HG03280 (cell line): ENCODE data around the gene SHROOM2.
"Not testable (repeated sequence)": the region's sequence is repeated elsewhere in the genome, so short reads cannot be mapped to it uniquely, and the experiment has no call there.

Source experiments
- ATAC-seq: cut with Tn5 transposase; IDR thresholded peaks from one replicate; pipeline ENCODE4 v1.9.1; 2021; ENCODE audit warnings: mild to moderate bottlenecking, moderate library complexity; ENCODE audit not compliant: unreplicated experiment

The SHROOM2 gene

GRCh38 chrX:9785944-9786797 lies at the start of gene SHROOM2:
Gene SHROOM2, plus strand, starts transcription at chrX:9786429. Its CDS starts 117 bp downstream, at chrX:9786546.
- no peak for ATAC-seq

- no peak for ATAC-seq
Measured at GRCh38 chrX:9737363-9737762, 48.9 kb upstream of the SHROOM2 start.

DNA sequence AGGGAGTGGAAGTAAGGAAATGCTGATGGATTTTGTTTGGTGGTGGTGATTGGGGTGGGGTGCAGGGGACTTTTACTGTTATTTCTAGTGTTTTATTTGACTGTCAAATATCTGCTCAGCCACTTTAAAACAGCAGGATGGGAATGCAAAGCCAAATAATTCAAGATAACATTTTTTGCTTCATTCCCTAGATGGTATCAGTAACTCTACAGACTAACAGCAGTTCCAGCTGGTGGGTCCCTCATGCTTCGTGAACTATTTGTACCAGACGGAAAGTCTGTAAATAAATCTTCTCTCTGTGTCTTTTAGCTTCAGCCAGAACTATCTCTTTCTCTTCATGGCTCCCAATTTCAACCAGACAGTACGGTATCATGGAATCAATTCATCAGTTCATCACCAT lies 48.1 kb upstream of the SHROOM2 start:
- ATAC-seq, result no peak

- ATAC-seq, result no peak
Measured at GRCh38 chrX:9739130-9739529, 47.1 kb upstream of the SHROOM2 start.

DNA sequence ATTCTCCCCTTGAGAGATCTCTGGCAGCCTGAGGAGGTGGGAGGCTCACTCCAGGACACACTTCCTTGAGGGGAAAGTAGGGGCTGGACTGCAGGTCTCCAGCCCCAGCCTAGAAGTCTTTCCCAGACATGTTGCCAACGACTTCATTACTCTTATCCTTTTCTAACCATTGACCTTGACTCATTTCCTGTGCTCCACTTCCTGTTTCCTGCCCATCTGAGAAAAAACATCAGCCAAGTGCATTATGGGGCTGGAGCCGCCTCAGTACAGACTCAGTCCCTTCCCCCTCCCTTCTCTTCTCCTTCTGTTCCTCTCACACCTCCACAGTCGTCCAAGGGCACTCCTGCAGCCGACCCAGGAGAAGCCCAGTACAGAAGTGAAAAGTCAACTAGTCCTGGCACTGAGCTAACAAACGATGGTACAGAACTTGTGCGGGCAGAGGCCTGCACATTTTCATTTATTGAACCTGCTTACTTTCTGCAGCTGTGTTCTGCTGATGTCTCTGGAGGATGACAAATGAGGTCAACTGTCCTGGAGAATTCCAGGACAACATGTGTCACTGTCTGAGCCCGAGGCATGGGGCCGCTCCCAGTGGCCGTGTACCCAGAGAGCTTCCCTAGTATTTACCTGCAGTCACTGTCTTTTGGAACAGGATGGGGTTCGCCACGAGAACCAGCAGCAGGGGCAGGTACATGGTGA lies 40.7 kb upstream of the SHROOM2 start:
- ATAC-seq, result no peak

DNA sequence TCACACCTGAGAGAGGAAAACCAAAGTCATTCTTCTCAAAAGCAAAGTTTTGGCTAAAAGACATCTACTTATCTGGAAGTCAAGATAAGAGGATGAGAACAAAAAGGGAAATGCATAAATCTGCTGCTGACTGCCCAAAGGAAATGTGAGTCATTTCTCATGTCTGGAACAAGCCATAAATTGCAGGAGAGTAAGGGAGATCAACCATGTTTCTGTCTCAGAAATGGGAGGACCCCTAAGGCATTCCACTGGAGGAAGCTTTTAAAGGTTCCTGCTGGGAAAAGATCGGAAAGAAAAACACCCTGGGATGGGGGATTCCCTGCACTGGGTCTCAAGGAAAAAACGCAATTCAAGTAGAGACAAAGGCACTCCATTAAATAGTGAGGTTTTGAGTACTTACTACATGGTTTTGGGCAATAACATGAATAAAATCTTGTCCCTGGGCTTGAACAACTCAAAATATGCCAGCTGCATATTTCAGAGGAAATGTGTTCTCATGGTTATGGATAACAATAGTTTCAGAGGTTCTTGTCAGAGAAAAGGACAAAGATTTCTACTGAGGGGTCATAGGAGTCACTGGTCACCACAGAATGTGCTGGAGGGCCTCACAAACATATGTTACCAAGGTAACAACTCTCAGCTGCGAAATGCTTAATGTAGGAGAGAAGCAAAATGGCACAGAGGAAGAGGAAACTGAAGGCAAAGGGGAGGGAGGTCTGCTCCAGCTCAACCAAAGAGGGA lies 39.9 kb upstream of the SHROOM2 start:
- no peak for ATAC-seq

DNA sequence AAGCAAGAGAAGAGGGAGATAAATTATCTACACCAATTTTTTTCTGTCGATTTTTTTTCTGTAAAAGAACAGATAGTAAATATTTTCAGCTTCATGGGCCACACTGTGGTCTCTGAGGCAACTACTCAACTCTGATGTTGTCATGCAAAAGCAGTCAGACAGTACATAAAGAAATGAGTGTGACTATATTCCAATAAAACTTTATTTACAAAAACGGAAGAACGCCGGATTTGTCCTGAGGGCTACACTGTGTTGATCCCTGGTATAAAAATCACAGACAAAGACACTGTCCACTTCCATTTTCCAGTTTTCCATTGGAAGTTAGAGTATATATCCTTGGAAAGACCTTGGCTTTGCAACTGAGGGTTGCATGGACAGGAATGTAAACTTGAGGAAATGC lies 38.6 kb upstream of the SHROOM2 start:
- ATAC-seq, result no peak

- ATAC-seq, result no peak
Measured at GRCh38 chrX:9749146-9749692, 37.0 kb upstream of the SHROOM2 start.

DNA sequence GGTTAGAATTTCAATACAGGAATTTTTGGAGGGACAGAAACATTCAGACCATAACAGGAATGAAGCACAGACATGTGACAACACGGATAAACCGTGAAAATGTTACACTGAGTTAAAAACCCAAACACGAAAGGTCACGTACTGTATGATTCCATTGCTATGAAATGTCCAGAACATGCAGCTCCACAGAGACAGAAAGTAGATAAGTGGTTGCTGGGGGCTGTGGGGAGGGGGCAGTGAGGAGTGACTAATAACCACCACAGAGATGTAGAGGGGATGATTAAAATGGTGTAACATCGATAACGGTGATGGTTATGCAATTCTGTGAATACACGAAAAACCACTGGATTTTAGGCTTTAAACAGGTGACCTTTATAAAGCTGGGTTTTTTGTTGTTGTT lies 28.9 kb upstream of the SHROOM2 start:
- no peak for ATAC-seq

GRCh38 chrX:9758021-9758638 lies 28.1 kb upstream of the SHROOM2 start:
- no peak for ATAC-seq

- ATAC-seq, result no peak
Measured at GRCh38 chrX:9759337-9759736, 26.9 kb upstream of the SHROOM2 start.

- no peak for ATAC-seq
Measured at GRCh38 chrX:9765072-9765736, 21.0 kb upstream of the SHROOM2 start.

DNA sequence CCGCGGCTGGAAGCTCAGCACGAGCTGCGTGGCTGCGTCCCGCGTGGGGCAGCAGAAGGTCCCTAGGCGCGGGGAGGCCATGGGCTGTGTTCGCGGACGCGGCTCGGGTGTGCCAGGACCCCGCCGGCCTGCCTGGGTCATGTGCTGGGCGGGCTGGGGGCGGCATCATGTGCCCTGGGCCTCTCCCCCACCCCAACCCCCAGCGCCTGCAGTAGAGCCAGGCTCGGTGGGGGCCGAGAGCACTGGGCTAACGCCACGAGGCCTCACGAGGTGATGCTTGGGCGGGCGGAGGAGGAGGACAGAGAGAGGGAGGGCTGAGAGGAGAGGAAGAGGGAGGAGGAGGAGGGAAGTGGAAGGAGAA lies 20.5 kb upstream of the SHROOM2 start, which contains the start of gene GPR143:
Gene GPR143, minus strand, starts transcription at position 111 of the 361 bp plus-strand sequence. Its CDS starts 30 bp downstream, at position 81.
- ATAC-seq, result no peak

- no peak for ATAC-seq
Measured at GRCh38 chrX:9767375-9767774, 18.9 kb upstream of the SHROOM2 start.

DNA sequence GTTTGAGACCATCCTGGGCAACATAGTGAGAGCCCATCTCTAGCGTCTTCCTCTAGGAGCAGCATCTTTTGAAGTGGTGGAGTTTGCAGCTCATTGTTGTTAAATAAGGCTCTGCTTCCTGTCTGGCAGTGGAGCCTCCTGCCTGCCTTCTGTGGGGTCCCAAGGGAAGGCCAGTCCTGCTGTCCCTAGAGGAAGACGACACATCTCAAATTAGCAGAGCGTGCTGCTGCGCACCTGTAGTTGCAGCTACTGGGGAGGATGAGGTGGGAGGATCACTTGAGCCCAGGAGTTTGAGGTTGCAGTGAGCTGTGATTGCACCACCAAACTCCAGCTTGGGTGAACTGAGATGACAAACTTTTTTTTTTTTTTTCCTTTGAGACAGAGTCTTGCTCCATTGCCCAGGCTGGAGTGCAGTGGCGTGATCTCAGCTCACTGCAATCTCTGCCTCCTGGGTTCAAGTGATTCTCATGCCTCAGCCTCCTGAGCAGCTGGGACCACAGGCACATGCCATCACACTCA lies 17.8 kb upstream of the SHROOM2 start:
- not testable (repeated sequence) for ATAC-seq

DNA sequence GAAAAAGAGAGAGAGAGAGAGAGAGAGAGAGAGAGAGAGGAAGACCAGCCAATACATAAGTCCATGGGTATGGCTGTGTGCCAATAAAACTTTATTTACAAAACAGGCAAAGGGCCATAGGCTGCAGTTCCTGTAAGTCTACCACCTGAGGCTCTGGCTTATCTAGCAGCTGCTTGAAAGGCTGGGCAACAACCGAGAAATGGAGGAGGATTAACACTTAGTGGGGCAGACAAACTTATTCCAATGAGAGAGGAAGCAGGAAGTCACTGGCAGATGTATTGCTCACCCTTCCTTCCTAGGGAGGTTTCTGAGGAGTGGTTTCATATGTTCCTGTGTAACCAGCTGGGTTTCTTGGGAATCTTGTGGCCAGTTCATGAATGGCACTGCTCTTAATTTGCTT lies 15.9 kb upstream of the SHROOM2 start:
- ATAC-seq, result no peak

DNA sequence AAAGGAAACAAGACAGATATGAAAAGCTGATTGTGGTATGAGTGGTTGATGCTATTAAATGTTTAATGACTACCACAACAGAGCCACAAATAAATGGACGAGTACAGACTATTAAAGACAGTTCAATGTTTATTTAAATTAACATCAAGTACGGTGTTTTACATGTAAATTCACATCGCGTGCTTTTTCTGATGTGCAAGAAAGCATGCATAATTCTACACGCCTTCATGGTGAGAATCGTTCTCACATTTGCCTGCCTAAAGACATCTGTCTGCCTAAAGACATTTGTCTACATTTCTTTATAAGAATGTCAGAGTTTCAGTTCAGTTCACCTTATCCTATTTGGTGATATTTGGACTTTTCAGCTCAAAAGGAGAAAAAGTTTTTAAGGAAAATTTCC lies 13.3 kb upstream of the SHROOM2 start:
- no peak for ATAC-seq

DNA sequence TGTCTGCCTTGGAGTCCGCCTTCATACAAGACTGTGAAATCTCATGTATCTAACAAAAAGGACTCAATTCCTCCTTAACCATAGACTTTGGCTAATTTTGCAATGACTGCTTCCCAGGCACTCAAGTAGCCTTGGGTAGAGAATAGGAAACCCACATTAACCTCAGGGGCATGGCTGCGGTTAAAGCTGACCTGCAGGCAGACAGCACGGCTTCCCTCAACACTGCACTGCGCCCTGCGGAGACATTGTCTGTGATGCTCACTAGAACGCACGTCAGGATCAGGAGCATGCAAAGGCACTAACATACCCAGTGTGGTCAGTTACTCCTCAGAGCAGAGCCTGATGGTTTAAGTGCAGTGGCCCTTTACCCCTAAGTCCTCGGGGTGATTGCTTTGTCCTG lies 10.3 kb upstream of the SHROOM2 start:
- ATAC-seq, result no peak

GRCh38 chrX:9781941-9782340 lies 4.3 kb upstream of the SHROOM2 start:
- no peak for ATAC-seq

GRCh38 chrX:9784332-9784731 lies 1.9 kb upstream of the SHROOM2 start:
- no peak for ATAC-seq
